ENCODE measurements around the gene PKIB. TPM values are rescaled to one million over a fixed set of nuclear protein-coding genes. Genes with fewer than 3 reads are reported as not detected.

The PKIB gene
- total and polyA plus RNA-seq, 9 donors: 0.36 to 2.7 (median 0.98) TPM; not detected in 1

GRCh38 chr6:122749451-122750050, 139.3 kb downstream of the PKIB start:
- Histone ChIP-seq H3K27me3 (no peaks in the 10 kb centered on the region), H3K4me3 (no peak overlapping the region), H3K4me1 (ENCODE audit: insufficient read depth) (no peaks in the 10 kb centered on the region), H3K27ac (no peak overlapping the region), H3K36me3 (no peaks in the 10 kb centered on the region), H3K9me3 (no peaks in the 10 kb centered on the region)
- intact Hi-C loops (cut with DNase I): no loop called here
- WGBS, 3 donors: 75 to 83% (median 79%) methylated on average over 4 of the region's 4 CpGs
- DNase-seq: no peak
- TF ChIP-seq EP300 (IDR thresholded peaks at IDR 0.05) (no peak), CTCF (IDR thresholded peaks at IDR 0.05) (no peak), POLR2A (IDR thresholded peaks at IDR 0.05) (no peak)

GRCh38 chr6:122751326-122751725, 141.1 kb downstream of the PKIB start:
- H3K27ac ChIP-seq: no peak overlapping the region
- WGBS, 3 donors: 57 to 60% (median 59%) methylated on average over 3 of the region's 3 CpGs
- intact Hi-C loops (cut with DNase I): no loop called here

DNA sequence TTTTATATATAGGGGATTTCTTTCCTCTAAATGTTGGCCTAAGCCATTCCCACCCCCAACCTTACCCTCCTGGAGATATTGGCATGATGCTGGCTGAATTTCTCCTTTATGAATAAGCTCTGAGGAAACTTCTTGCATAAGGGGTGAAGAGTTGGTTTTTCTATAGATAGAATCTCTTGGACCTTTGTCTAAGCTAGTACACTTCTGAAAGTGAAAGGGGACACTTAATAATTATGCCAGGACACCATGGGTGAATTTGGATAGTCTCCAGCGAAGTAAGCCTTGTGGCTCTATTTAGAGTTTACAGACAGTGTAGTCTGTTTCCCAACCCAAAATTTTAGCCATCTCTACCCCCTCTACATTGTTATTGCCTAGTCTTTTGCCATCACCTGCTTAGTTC, 142.3 kb downstream of the PKIB start:
- H3K4me1 ChIP-seq (ENCODE audit: insufficient read depth): no peaks in the 10 kb centered on the region
- H3K27me3 ChIP-seq: no peaks in the 10 kb centered on the region
- TF ChIP-seq EP300 (IDR thresholded peaks at IDR 0.05) (no peak), POLR2A (IDR thresholded peaks at IDR 0.05) (no peak), CTCF (IDR thresholded peaks at IDR 0.05) (no peak)
- WGBS, 3 donors: 89 to 96% (median 96%) methylated on average over 1 of the region's 1 CpG
- no peak overlapping the region for H3K4me3 ChIP-seq
- H3K27ac ChIP-seq: no peak overlapping the region
- H3K9me3 ChIP-seq: no peaks in the 10 kb centered on the region
- intact Hi-C loops (cut with DNase I): no loop called here
- H3K36me3 ChIP-seq: no peaks in the 10 kb centered on the region
- DNase-seq: no peak

More at GRCh38 chr6:122751326-122751725, 141.1 kb downstream of the PKIB start:
- Histone ChIP-seq H3K4me3 (no peak overlapping the region), H3K9me3 (no peaks in the 10 kb centered on the region), H3K27me3 (no peaks in the 10 kb centered on the region), H3K4me1 (ENCODE audit: insufficient read depth) (no peaks in the 10 kb centered on the region), H3K36me3 (no peaks in the 10 kb centered on the region)
- TF ChIP-seq EP300 (IDR thresholded peaks at IDR 0.05) (no peak), CTCF (IDR thresholded peaks at IDR 0.05) (no peak), POLR2A (IDR thresholded peaks at IDR 0.05) (no peak)
- DNase-seq: no peak

DNA sequence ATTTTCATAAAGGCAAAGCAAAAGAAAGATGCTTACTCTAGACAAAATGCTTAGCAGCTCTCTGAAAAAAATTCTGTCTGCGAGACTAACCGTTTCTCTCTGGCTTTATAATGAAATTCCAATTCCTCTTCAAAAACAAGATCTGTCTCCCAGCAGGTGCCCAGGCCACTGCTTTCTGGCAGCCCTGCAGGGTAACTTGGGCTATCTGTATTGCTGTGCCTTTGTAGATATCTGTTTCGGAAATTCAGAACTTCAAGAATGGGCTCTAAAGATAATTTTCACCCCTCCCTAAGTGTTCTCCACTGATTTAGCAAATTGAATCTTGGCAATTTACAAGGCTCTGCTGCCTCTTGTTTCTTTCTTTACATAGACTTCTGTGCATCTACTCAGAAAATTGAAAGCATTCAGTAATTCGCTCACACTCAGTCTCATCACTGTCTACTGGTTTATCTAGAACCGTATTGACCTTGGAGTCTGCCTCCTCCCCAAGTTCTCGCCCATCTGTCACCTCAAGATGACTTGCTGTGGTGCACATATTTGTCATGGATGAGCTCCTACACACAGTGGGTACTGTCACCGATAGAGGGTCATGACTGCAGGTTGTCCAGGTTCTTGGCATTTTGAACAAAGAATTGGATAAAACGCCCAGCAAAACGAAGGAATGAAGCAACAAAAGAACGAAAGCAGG, 142.9 kb downstream of the PKIB start:
- Histone ChIP-seq H3K36me3 (no peaks in the 10 kb centered on the region), H3K4me3 (no peak overlapping the region), H3K27ac (no peak overlapping the region), H3K4me1 (ENCODE audit: insufficient read depth) (no peaks in the 10 kb centered on the region), H3K27me3 (no peaks in the 10 kb centered on the region), H3K9me3 (no peaks in the 10 kb centered on the region)
- 61 to 79% (median 64%) methylated on average over 10 of the region's 10 CpGs for WGBS, 3 donors
- intact Hi-C loops (cut with DNase I): no loop called here
- DNase-seq: no peak
- TF ChIP-seq CTCF (IDR thresholded peaks at IDR 0.05) (no peak), POLR2A (IDR thresholded peaks at IDR 0.05) (no peak), EP300 (IDR thresholded peaks at IDR 0.05) (no peak)

Data from ovary (tissue), 9 donors.